ENCODE measurements around the gene TSEN34. TPM values are rescaled to one million over a fixed set of nuclear protein-coding genes. Genes with fewer than 3 reads are reported as not detected.
A peak's percentile ranks its signal among the peaks of the same experiment; 100 is the strongest.
"Not testable (repeated sequence)": the region's sequence is repeated elsewhere in the genome, so short reads cannot be mapped to it uniquely, and the experiment has no call there.

Gene TSEN34
- total RNA-seq, 1 donor: 83.8 TPM

DNA sequence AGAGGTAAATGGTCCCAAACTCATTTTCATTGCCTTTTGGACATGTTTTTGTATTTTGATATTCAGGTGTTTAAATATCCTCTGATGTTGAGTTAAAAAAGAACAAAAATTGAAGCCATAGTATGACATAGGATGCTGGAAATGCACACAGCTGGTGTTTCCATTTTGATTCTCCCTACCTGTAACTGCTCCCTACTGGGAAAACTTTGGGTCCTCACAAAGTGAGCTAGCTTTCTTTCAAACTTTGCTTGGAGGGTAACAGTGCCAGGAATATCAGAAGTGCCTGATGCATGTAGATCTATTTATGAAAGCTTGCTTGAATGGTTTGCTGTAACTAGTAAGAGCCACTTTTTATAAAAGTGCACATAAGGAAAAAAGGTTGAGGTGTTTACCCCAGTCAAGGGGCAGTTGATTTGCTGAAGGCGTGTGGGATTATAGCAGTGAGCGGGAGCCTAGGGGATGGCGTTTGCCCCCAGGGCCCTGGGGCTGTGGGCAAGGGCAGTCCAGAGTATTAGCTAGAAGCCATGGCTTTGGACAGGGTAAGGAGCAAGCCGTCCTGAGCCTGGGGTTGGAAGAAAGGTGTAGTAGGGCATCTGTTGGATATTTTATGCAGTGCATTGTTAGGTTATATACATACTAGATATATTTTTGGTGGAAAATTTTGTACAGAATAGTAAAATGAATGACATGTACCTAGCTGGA is 13.8 kb downstream of the TSEN34 start:
- no peak for DNase-seq (ENCODE audit: low read depth)
- TF ChIP-seq, protein P1, sequence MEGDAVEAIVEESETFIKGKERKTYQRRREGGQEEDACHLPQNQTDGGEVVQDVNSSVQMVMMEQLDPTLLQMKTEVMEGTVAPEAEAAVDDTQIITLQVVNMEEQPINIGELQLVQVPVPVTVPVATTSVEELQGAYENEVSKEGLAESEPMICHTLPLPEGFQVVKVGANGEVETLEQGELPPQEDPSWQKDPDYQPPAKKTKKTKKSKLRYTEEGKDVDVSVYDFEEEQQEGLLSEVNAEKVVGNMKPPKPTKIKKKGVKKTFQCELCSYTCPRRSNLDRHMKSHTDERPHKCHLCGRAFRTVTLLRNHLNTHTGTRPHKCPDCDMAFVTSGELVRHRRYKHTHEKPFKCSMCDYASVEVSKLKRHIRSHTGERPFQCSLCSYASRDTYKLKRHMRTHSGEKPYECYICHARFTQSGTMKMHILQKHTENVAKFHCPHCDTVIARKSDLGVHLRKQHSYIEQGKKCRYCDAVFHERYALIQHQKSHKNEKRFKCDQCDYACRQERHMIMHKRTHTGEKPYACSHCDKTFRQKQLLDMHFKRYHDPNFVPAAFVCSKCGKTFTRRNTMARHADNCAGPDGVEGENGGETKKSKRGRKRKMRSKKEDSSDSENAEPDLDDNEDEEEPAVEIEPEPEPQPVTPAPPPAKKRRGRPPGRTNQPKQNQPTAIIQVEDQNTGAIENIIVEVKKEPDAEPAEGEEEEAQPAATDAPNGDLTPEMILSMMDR (IDR thresholded peaks at IDR 0.05; ENCODE audit: insufficient read depth, low read depth, low read length): no peak
- peak overlapping the region; percentile 88 for H3K4me3 ChIP-seq (ENCODE audit: low read depth, low read length)

DNA sequence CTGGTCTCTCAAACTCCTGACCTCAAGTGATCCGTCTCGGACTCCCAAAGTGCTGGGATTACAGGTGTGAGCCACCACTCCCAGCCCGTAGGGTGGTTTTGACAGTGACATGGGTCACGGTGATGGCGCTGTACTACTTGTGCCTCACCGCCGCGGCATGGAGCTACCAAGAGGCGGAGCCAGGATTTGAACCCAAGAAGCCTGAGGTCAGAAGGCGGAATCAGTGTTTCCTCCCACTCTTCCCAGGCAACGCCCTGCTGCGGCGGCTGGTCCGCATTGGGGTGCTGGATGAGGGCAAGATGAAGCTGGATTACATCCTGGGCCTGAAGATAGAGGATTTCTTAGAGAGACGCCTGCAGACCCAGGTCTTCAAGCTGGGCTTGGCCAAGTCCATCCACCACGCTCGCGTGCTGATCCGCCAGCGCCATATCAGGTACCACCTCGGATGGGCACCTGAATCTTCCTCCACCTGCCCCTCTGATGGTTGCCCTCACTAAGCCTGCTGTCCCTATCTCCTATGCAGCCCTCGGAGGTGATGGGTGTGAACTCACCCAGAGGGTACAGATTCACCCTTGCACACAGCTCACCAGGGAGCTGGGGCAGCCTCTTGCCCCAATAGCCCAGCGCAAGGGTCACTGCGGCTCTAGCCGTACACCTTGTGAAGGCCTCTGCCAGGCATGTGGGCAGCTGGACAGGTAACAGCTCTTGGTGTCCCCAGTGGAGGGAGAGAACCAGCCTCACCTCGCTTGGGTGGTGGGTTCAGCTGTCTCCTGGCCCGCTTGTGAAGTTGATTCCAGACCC is 15.1 kb downstream of the TSEN34 start:
- peak overlapping the region; percentile 9 for H3K4me3 ChIP-seq (ENCODE audit: low read depth, low read length)
- TF ChIP-seq, protein P1 (IDR thresholded peaks at IDR 0.05; ENCODE audit: insufficient read depth, low read depth, low read length): no peak
- DNase-seq (ENCODE audit: low read depth): no peak

GRCh38 chr19:54206831-54207177 is 15.7 kb downstream of the TSEN34 start:
- no peak for DNase-seq (ENCODE audit: low read depth)
- TF ChIP-seq, protein P1 (IDR thresholded peaks at IDR 0.05; ENCODE audit: insufficient read depth, low read depth, low read length): no peak
- no peak overlapping the region for H3K4me3 ChIP-seq (ENCODE audit: low read depth, low read length)

GRCh38 chr19:54207193-54207592 is 16.1 kb downstream of the TSEN34 start:
- H3K4me3 ChIP-seq (ENCODE audit: low read depth, low read length); DNase-seq (ENCODE audit: low read depth): not testable (repeated sequence)

DNA sequence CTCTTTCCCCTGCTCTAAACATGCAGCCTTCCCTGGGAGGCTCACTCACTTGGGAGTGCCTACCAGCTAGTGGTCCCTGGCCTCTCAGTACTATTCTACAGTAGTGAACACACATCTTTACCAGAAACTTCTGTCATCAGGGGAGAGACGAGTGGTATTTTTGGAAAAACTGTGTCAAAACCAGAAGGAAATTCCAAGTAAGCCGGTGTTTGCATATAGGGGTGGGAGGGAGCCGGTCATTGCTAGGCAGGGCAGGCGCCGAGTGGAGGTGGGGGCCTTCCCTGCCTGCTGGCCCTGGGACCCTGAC is 16.5 kb downstream of the TSEN34 start:
- H3K4me3 ChIP-seq (ENCODE audit: low read depth, low read length): no peak overlapping the region
- TF ChIP-seq, protein P1 (IDR thresholded peaks at IDR 0.05; ENCODE audit: insufficient read depth, low read depth, low read length): no peak
- no peak for DNase-seq (ENCODE audit: low read depth)

DNA sequence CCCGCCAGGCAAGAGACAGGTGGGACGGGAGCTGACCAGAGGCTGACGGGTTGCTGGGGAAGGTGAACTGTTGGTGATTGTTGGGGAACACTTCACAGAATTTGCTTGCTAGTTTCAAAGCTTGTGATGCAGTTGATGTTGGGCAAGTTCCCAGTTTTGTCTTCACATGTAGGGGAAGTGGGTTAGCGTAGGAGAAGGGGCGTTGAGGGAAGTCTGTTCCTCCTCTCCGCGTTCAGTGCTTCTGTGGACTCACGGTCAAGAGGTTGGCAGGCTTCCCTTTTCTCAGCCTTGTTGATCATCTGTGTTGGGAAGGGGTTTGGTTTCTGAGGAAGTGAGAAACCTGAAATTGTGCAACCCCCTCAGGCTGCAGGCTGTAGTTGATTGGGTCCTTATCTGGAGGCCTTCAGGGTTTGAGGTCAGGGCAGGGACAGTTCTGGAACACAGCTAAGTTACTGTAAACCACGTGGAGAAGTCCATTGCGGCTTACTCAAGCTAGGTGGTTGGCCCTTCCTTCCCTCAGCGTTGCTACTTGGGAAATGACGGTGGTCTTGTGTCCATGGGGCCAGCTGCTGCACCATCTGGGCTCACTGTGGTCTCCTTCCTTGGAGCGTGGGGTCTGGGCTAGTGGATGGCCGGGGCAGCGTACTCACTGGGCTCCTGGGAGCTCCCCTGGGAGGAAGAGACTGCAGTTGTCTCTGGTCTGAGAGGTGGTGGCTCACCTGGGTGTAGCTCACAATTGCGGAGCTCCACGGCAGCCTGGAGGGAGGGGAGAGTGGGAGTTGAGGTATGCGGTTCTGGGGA is 17.1 kb downstream of the TSEN34 start:
- H3K4me3 ChIP-seq (ENCODE audit: low read depth, low read length): peak overlapping the region; percentile 16
- DNase-seq (ENCODE audit: low read depth): peak; percentile 100
- TF ChIP-seq, protein P1 (IDR thresholded peaks at IDR 0.05; ENCODE audit: insufficient read depth, low read depth, low read length): no peak

GRCh38 chr19:54208784-54209057 is 17.6 kb downstream of the TSEN34 start:
- H3K4me3 ChIP-seq (ENCODE audit: low read depth, low read length): peak overlapping the region; percentile 16
- DNase-seq (ENCODE audit: low read depth): no peak
- TF ChIP-seq, protein P1 (IDR thresholded peaks at IDR 0.05; ENCODE audit: insufficient read depth, low read depth, low read length): no peak
